ENCODE measurements around the gene MDM2. TPM values are rescaled to one million over a fixed set of nuclear protein-coding genes. Genes with fewer than 3 reads are reported as not detected.

Gene MDM2
- total RNA-seq, 1 experiment from 2014 or later = 97.1 TPM

DNA sequence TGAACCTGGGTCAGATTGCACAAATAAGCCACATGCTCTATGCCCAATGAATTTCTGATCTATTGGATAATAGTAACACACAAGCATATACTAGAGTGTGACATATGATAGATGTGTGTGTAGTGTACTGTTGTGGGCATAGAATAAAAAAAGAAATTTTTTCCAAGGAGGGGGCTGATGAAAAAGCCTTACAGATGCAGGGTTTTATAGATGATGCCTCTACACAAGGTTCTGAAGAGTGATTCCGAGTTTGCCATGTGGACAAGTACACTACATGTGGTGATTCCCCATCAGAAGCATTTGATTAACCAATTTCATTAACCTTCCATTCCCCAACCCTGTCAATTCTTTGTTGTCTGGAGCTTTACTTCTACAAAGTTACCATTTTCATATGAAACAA, 79.7 kb downstream of the MDM2 start:
- Mint-ChIP-seq H3K4me3 (ENCODE audit: low read depth, unreplicated experiment) (no peak overlapping the region), H3K9me3 (ENCODE audit: low read depth, unreplicated experiment) (no peaks in the 10 kb centered on the region), H3K27ac (ENCODE audit: unreplicated experiment) (no peak overlapping the region), H3K36me3 (ENCODE audit: insufficient read depth, unreplicated experiment) (no peaks in the 10 kb centered on the region), H3K4me1 (ENCODE audit: low read depth, unreplicated experiment) (no peaks in the 10 kb centered on the region), H3K27me3 (ENCODE audit: unreplicated experiment) (no peaks in the 10 kb centered on the region)
- TF ChIP-seq, protein P1, sequence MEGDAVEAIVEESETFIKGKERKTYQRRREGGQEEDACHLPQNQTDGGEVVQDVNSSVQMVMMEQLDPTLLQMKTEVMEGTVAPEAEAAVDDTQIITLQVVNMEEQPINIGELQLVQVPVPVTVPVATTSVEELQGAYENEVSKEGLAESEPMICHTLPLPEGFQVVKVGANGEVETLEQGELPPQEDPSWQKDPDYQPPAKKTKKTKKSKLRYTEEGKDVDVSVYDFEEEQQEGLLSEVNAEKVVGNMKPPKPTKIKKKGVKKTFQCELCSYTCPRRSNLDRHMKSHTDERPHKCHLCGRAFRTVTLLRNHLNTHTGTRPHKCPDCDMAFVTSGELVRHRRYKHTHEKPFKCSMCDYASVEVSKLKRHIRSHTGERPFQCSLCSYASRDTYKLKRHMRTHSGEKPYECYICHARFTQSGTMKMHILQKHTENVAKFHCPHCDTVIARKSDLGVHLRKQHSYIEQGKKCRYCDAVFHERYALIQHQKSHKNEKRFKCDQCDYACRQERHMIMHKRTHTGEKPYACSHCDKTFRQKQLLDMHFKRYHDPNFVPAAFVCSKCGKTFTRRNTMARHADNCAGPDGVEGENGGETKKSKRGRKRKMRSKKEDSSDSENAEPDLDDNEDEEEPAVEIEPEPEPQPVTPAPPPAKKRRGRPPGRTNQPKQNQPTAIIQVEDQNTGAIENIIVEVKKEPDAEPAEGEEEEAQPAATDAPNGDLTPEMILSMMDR (IDR thresholded peaks at IDR 0.05; ENCODE audit: unreplicated experiment) = no peak
- no TSS peak for BruUV-seq (replicated peaks)
- CTCF ChIA-PET = no interaction called here
- intact Hi-C loops (cut with micrococcal nuclease; ENCODE audit: unreplicated experiment) = no loop called here
- no peak for DNase-seq

DNA sequence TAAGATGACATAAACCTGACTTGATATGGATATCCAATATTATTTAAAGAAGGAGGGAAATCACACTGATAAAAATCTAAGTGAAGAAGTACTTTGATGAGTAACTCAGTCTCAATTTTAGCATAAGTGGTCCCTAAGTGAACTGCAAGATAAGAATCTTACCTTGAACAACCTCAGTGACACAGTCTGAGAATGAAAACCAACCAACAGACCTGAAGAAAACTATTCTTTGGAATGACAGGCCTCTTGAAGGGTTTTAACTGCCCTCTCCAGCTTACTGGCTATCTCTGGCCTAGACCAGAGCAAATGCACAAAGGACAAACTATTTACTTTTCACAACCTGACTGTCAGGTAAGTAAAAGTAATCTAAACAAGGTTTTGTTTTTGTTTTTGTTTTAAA, 80.3 kb downstream of the MDM2 start:
- H3K27ac Mint-ChIP-seq (ENCODE audit: unreplicated experiment) = no peak overlapping the region
- no peaks in the 10 kb centered on the region for H3K9me3 Mint-ChIP-seq (ENCODE audit: low read depth, unreplicated experiment)
- TF ChIP-seq, protein P1 (IDR thresholded peaks at IDR 0.05; ENCODE audit: unreplicated experiment) = no peak
- intact Hi-C loops (cut with micrococcal nuclease; ENCODE audit: unreplicated experiment) = no loop called here
- no peaks in the 10 kb centered on the region for H3K4me1 Mint-ChIP-seq (ENCODE audit: low read depth, unreplicated experiment)
- H3K27me3 Mint-ChIP-seq (ENCODE audit: unreplicated experiment) = no peaks in the 10 kb centered on the region
- no peaks in the 10 kb centered on the region for H3K36me3 Mint-ChIP-seq (ENCODE audit: insufficient read depth, unreplicated experiment)
- no peak for DNase-seq
- H3K4me3 Mint-ChIP-seq (ENCODE audit: low read depth, unreplicated experiment) = no peak overlapping the region
- CTCF ChIA-PET = no interaction called here
- BruUV-seq (replicated peaks) = no TSS peak

DNA sequence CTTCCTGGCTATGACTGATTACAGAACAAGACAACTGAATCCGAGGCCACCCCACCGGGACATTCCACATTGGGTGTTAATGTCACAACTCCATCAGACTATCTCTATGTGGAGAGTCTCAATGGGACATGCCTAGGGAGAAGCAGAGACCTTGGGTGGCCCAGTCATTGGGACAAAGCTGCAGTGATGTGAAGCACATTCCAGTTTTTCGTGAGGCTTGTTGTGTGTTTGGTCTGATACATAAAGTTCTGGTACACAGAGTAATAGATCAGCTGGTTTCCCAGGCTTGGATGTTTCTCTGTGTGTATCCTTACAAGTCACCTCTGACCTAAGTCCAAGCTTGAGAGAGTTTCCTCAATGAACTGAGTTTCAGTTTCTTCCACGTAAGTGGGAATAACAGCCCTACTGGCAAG, 82.7 kb downstream of the MDM2 start:
- BruUV-seq (replicated peaks) = no TSS peak
- intact Hi-C loops (cut with micrococcal nuclease; ENCODE audit: unreplicated experiment) = no loop called here
- H3K4me1 Mint-ChIP-seq (ENCODE audit: low read depth, unreplicated experiment) = no peaks in the 10 kb centered on the region

DNA sequence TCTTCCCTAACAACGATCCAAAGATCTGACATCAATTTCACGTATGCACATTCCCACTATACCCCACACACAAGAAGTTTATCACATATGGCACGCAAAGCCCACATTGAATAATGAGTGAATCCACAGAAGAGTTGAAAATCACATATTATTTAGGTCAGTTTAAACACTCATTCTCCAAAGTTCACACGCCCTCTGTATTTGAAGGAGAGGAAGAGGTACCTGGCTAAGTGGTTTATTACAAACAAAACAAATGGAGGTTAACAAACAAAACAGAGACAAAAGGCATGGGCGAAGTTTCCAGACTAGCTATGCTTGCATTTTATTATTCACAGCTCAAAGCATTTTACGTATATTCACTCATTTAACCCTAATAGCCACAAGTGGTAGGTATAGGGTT, 83.2 kb downstream of the MDM2 start:
- DNase-seq = no peak
- CTCF ChIA-PET = no interaction called here
- no peak overlapping the region for H3K4me3 Mint-ChIP-seq (ENCODE audit: low read depth, unreplicated experiment)
- H3K9me3 Mint-ChIP-seq (ENCODE audit: low read depth, unreplicated experiment) = no peaks in the 10 kb centered on the region
- no TSS peak for BruUV-seq (replicated peaks)
- TF ChIP-seq, protein P1 (IDR thresholded peaks at IDR 0.05; ENCODE audit: unreplicated experiment) = no peak
- no peaks in the 10 kb centered on the region for H3K36me3 Mint-ChIP-seq (ENCODE audit: insufficient read depth, unreplicated experiment)
- no peak overlapping the region for H3K27ac Mint-ChIP-seq (ENCODE audit: unreplicated experiment)
- H3K4me1 Mint-ChIP-seq (ENCODE audit: low read depth, unreplicated experiment) = no peaks in the 10 kb centered on the region
- intact Hi-C loops (cut with micrococcal nuclease; ENCODE audit: unreplicated experiment) = no loop called here
- no peaks in the 10 kb centered on the region for H3K27me3 Mint-ChIP-seq (ENCODE audit: unreplicated experiment)

More for the DNA sequence above, 82.7 kb downstream of the MDM2 start:
- Mint-ChIP-seq H3K4me3 (ENCODE audit: low read depth, unreplicated experiment) (no peak overlapping the region), H3K9me3 (ENCODE audit: low read depth, unreplicated experiment) (no peaks in the 10 kb centered on the region), H3K36me3 (ENCODE audit: insufficient read depth, unreplicated experiment) (no peaks in the 10 kb centered on the region), H3K27ac (ENCODE audit: unreplicated experiment) (no peak overlapping the region), H3K27me3 (ENCODE audit: unreplicated experiment) (no peaks in the 10 kb centered on the region)
- TF ChIP-seq, protein P1 (IDR thresholded peaks at IDR 0.05; ENCODE audit: unreplicated experiment) = no peak
- CTCF ChIA-PET = no interaction called here
- DNase-seq = no peak

DNA sequence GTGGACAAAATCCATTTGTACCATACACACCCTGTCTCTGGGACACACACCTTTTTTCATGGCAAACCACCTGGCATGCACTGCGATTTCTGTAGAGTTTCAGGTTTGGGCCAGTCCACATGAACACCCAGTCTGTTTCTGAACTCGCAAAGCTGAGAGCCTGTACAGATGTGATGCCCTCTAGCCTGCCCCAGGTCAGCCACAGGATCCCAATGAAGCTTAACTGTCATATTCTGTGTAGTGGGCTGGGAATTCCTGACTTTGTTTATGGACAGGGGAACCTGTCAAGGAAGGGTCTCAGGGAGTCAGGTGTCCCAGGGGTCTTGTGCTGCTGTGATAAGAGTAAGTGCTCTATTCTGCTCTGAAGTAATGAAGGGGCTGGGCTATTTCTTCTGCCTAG, 85.2 kb downstream of the MDM2 start:
- Mint-ChIP-seq H3K4me1 (ENCODE audit: low read depth, unreplicated experiment) (no peaks in the 10 kb centered on the region), H3K4me3 (ENCODE audit: low read depth, unreplicated experiment) (no peak overlapping the region), H3K36me3 (ENCODE audit: insufficient read depth, unreplicated experiment) (no peaks in the 10 kb centered on the region), H3K9me3 (ENCODE audit: low read depth, unreplicated experiment) (no peaks in the 10 kb centered on the region), H3K27me3 (ENCODE audit: unreplicated experiment) (no peaks in the 10 kb centered on the region), H3K27ac (ENCODE audit: unreplicated experiment) (no peak overlapping the region)
- CTCF ChIA-PET = no interaction called here
- DNase-seq = no peak
- TF ChIP-seq, protein P1 (IDR thresholded peaks at IDR 0.05; ENCODE audit: unreplicated experiment) = no peak
- intact Hi-C loops (cut with micrococcal nuclease; ENCODE audit: unreplicated experiment) = no loop called here
- no TSS peak for BruUV-seq (replicated peaks)
